ENCODE measurements around the gene NECTIN3. TPM values are rescaled to one million over a fixed set of nuclear protein-coding genes. Genes with fewer than 3 reads are reported as not detected.

NECTIN3 gene
- total RNA-seq, 4 donors from 2014 or later, result 4.4 to 7.1 (median 5.8) TPM

DNA sequence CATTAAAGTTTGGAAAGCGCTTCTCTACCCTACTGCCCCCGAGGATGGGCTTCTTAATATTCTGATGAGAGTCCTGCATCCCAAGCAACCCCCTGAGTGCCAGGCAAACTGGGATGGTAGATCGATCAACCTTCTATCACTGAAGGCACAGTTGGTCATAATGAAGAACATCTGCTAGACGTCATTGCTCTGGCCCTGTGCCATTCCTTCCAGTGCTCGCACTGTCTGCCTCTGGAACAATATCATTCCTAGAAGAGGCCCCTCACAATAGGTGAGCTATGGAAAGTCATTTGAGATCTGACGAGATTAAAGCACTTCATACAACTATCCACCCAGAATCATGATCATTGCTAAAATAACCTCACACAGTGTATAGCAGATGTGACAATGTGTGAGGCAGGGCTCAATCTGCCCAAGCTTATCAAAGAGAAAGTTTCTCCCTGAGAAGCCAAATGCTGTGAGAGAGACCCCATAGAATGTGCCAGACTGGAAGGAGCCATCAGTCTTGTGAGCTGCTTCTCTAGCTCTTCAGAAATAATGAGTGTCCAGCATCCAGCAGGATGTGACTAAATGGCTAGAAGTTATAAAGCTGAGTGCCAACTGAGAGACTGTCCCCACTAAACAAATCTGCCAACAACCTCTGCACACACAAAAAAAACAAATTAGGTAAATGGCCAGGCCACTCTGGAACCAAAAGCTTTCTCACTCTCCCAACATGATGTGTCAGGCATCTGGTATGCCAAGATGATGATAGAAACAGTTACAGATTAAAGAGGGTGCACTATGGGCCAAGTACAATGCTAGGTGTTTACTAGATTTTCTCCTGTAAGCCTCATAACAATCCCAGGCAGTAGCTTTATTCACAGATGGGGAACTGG is 165.5 kb downstream of the NECTIN3 start:
- WGBS, 2 donors, result 46 to 77% methylated on average over 6 of the region's 6 CpGs
- H3K4me3 ChIP-seq (ENCODE audit: low read depth, poor library complexity, severe bottlenecking), result no peak overlapping the region

DNA sequence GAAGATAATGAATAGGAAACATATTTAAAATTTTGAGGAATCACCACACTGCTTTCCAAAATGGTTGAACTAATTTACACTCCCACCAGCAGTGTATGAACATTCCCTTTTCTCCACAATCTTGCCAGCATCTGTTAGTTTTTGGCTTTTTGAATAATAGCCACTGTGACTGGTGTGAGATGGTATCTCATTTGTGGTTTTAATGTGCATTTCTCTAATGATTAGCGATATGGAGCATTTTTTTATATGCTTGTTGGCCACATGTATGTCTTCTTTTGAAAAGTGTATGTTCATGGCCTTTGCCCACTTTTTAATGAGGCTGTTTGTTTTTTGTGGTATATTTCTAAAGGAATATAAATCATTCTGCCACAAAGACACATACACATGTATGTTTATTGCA is 166.3 kb downstream of the NECTIN3 start:
- TF ChIP-seq POLR2A (IDR thresholded peaks at IDR 0.05), result no peak
- TF ChIP-seq, protein P1, sequence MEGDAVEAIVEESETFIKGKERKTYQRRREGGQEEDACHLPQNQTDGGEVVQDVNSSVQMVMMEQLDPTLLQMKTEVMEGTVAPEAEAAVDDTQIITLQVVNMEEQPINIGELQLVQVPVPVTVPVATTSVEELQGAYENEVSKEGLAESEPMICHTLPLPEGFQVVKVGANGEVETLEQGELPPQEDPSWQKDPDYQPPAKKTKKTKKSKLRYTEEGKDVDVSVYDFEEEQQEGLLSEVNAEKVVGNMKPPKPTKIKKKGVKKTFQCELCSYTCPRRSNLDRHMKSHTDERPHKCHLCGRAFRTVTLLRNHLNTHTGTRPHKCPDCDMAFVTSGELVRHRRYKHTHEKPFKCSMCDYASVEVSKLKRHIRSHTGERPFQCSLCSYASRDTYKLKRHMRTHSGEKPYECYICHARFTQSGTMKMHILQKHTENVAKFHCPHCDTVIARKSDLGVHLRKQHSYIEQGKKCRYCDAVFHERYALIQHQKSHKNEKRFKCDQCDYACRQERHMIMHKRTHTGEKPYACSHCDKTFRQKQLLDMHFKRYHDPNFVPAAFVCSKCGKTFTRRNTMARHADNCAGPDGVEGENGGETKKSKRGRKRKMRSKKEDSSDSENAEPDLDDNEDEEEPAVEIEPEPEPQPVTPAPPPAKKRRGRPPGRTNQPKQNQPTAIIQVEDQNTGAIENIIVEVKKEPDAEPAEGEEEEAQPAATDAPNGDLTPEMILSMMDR (IDR thresholded peaks at IDR 0.05), result no peak
- H3K4me3 ChIP-seq (ENCODE audit: low read depth, poor library complexity, severe bottlenecking), result no peak overlapping the region
- intact Hi-C loops (cut with DNase I; ENCODE audit: low total_unique reads), result no loop called here
- 65 to 68% methylated on average over 1 of the region's 1 CpG for WGBS, 2 donors
- no peak for DNase-seq (ENCODE audit: low spot score in 2 of 2)

More for the DNA sequence above, 165.5 kb downstream of the NECTIN3 start:
- no peak for DNase-seq (ENCODE audit: low spot score in 2 of 2)
- no peak for TF ChIP-seq POLR2A (IDR thresholded peaks at IDR 0.05)
- TF ChIP-seq, protein P1 (IDR thresholded peaks at IDR 0.05), result no peak
- intact Hi-C loops (cut with DNase I; ENCODE audit: low total_unique reads), result no loop called here

DNA sequence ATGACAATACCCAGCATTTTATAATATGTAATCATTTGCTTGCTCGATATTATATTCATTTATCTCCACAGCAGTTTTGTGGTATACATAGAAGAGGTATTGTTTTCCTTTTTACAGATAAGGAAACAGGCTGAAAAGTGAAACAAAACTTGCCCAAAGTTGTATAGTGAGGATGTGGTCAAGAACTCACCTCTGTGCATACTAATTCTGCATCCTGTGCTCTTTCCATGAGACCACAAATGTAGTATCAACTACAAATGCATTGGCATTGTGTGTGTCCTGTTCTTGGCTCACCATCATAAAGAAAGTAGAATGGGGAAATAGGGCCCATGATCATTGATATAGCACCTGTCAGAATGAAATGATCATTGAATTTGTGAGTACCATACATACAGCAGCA is 167.3 kb downstream of the NECTIN3 start:
- TF ChIP-seq, protein P1 (IDR thresholded peaks at IDR 0.05), result no peak
- no peak for TF ChIP-seq POLR2A (IDR thresholded peaks at IDR 0.05)
- no peak for DNase-seq (ENCODE audit: low spot score in 2 of 2)
- intact Hi-C loops (cut with DNase I; ENCODE audit: low total_unique reads), result no loop called here
- H3K4me3 ChIP-seq (ENCODE audit: low read depth, poor library complexity, severe bottlenecking), result no peak overlapping the region
- 82 to 88% methylated on average over 1 of the region's 1 CpG for WGBS, 2 donors

DNA sequence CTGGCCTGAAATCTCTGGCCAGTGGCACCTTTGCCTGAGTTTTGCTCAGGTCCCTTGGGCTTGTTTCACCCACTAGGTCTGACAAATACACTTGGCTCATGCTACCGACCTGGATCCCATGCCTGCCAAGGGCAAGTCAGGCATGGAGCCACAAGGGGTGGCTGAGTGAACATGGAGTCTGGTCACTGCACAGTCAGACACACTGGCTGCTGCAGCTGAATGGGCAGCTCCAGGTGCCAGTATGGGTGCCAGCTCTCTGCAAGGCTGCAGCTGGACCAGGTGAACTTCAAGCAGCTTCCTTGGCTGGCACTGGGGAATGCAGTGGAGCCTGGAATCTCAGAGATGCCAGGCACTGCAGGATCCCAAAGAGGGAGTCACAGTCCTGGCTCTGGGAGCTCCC is 170.3 kb downstream of the NECTIN3 start:
- H3K4me3 ChIP-seq (ENCODE audit: low read depth, poor library complexity, severe bottlenecking), result no peak overlapping the region
- WGBS, 2 donors, result 67% methylated on average over 1 of the region's 1 CpG; no CpG with 5 or more reads in 1 of the 2 donors
- DNase-seq (ENCODE audit: low spot score in 2 of 2), result no peak
- intact Hi-C loops (cut with DNase I; ENCODE audit: low total_unique reads), result no loop called here
- no peak for TF ChIP-seq POLR2A (IDR thresholded peaks at IDR 0.05)
- TF ChIP-seq, protein P1 (IDR thresholded peaks at IDR 0.05), result no peak
